Measurements from ENCODE around the gene FRMD4B. TPM values are rescaled to one million over a fixed set of nuclear protein-coding genes. Genes with fewer than 3 reads are reported as not detected.

FRMD4B gene
- total and polyA plus RNA-seq, 12 donors = 5.5 to 165 (median 17.4) TPM

GRCh38 chr3:69305011-69305410 is 80.9 kb downstream of the FRMD4B start:
- intact Hi-C loops (cut with DNase I) = loop anchor here (5.0 to 10.0 kb wide), 2 partner anchors 100 to 143 kb away; no protein-coding TSS in a partner anchor
- peaks cover 0 to 11% of the 10 kb centered on the region in 2 donors for H3K4me1 ChIP-seq (replicated peaks in 1 of 2)
- no peaks in the 10 kb centered on the region for H3K9me3 ChIP-seq (replicated peaks in 1 of 3)
- H3K27ac ChIP-seq = no peak overlapping the region
- no peak for TF ChIP-seq CTCF (IDR thresholded peaks at IDR 0.05)
- no peak for TF ChIP-seq POLR2A (IDR thresholded peaks at IDR 0.05)
- WGBS, 4 donors = 59 to 75% (median 64%) methylated on average over 2 of the region's 2 CpGs
- no peak overlapping the region for H3K4me3 ChIP-seq
- H3K36me3 ChIP-seq (replicated peaks in 1 of 2) = no peaks in the 10 kb centered on the region
- DNase-seq = no peak
- no peaks in the 10 kb centered on the region for H3K27me3 ChIP-seq

DNA sequence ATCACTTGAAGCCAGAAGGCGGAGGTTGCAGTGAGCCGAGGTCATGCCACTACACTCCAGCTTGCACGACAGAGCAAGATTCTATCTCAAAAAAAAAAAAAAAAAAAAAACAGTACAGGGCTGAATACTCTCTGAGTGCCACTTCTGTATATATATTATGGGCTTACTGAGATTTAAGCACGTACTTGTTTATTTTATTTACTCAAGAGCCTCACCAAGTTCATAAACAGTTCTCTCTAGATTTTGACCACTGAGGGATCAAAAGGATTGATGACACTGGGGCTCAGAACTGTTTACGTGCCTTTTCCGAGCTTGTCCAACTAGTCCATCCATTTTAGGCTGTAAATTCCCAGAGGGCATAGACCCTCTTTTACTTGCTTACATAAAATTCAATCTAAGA is 81.5 kb downstream of the FRMD4B start:
- H3K9me3 ChIP-seq (replicated peaks in 1 of 3) = no peaks in the 10 kb centered on the region
- peaks cover 0 to 11% of the 10 kb centered on the region in 2 donors for H3K4me1 ChIP-seq (replicated peaks in 1 of 2)
- no peaks in the 10 kb centered on the region for H3K36me3 ChIP-seq (replicated peaks in 1 of 2)
- H3K4me3 ChIP-seq = no peak overlapping the region
- 78 to 92% (median 90%) methylated on average over 6 of the region's 6 CpGs for WGBS, 4 donors
- H3K27me3 ChIP-seq = no peaks in the 10 kb centered on the region
- H3K27ac ChIP-seq = no peak overlapping the region
- TF ChIP-seq POLR2A (IDR thresholded peaks at IDR 0.05) (no peak), CTCF (IDR thresholded peaks at IDR 0.05) (no peak)
- DNase-seq = no peak
- intact Hi-C loops (cut with DNase I) = loop anchor here in 1 of 2 donors (10.0 kb wide), 1 partner anchor 100 kb away; no protein-coding TSS in a partner anchor

GRCh38 chr3:69300296-69300695 is 85.6 kb downstream of the FRMD4B start:
- Histone ChIP-seq H3K36me3 (replicated peaks in 1 of 2) (no peaks in the 10 kb centered on the region), H3K9me3 (replicated peaks in 1 of 3) (no peaks in the 10 kb centered on the region), H3K27ac (no peak overlapping the region), H3K27me3 (no peaks in the 10 kb centered on the region), H3K4me1 (replicated peaks in 1 of 2) (no peaks in the 10 kb centered on the region), H3K4me3 (no peak overlapping the region)
- no peak for DNase-seq
- intact Hi-C loops (cut with DNase I) = loop anchor here in 1 of 2 donors (10.0 kb wide), 1 partner anchor 105 kb away; no protein-coding TSS in a partner anchor
- WGBS, 4 donors = 92 to 95% (median 92%) methylated on average over 2 of the region's 2 CpGs
- TF ChIP-seq POLR2A (IDR thresholded peaks at IDR 0.05) = no peak
- no peak for TF ChIP-seq CTCF (IDR thresholded peaks at IDR 0.05)

DNA sequence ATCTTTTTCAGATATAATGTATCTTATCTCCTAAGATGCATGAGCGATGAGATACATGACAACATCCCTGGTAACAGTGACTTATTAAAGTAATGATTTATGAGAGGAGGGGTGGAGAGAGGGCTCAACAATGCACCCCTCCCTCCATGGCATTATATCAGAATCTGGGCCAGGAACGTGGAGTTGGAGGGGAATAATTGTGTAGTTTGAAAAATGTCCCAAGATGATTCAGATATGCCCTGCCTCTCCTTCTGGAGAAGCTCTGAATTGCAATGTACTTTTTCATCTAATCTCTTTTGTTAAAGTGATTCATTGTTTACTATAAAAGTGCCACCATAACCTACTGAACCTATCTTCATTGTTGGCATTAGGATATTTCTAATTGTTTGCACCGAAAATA is 86.5 kb downstream of the FRMD4B start:
- Histone ChIP-seq H3K27me3 (no peaks in the 10 kb centered on the region), H3K4me3 (no peak overlapping the region), H3K4me1 (replicated peaks in 1 of 2) (no peaks in the 10 kb centered on the region), H3K36me3 (replicated peaks in 1 of 2) (no peaks in the 10 kb centered on the region), H3K9me3 (replicated peaks in 1 of 3) (no peaks in the 10 kb centered on the region), H3K27ac (no peak overlapping the region)
- 42 to 52% (median 48%) methylated on average over 3 of the region's 3 CpGs for WGBS, 4 donors
- TF ChIP-seq POLR2A (IDR thresholded peaks at IDR 0.05) = no peak
- peak in 2 of 6 experiments; percentile 8 to 11 for TF ChIP-seq CTCF (IDR thresholded peaks at IDR 0.05)
- intact Hi-C loops (cut with DNase I) = no loop called here
- no peak for DNase-seq

Data from adrenal gland (tissue), 12 donors.